Liver (tissue), 3 donors: Measurements from ENCODE around the gene GCH1.

Source experiments
- JUND ChIP-seq, 2 donors: IDR thresholded peaks; 2 replicates each; pipeline ENCODE4 v1.6.1; 2016; ENCODE audit warnings: antibody characterized with exemption in 2 of 2
- SP1 ChIP-seq: IDR thresholded peaks from 2 replicates; pipeline ENCODE4 v1.6.1; 2018; ENCODE audit warnings: antibody characterized with exemption, mild to moderate bottlenecking
- YY1 ChIP-seq: IDR thresholded peaks from 2 replicates; pipeline ENCODE4 v1.6.1; 2016; ENCODE audit warnings: antibody characterized with exemption, mild to moderate bottlenecking
- TF ChIP-seq, protein P1 (sequence below): fragments of 150-350 bp; IDR thresholded peaks from 2 replicates; pipeline ENCODE4 v1.5.1; 2017; ENCODE audit warnings: improper control_type of control experiment, low read depth, low read length; ENCODE audit not compliant: missing input control
- TF ChIP-seq, protein P2 (sequence below): IDR thresholded peaks from 2 replicates; pipeline ENCODE4 v1.6.1; 2016; ENCODE audit warnings: antibody characterized with exemption
- TF ChIP-seq, protein P3 (sequence below): IDR thresholded peaks from 2 replicates; pipeline ENCODE4 v1.6.1; 2016; ENCODE audit warnings: antibody characterized with exemption
- donor health status: healthy.
- donor health status: healthy.

DNA sequence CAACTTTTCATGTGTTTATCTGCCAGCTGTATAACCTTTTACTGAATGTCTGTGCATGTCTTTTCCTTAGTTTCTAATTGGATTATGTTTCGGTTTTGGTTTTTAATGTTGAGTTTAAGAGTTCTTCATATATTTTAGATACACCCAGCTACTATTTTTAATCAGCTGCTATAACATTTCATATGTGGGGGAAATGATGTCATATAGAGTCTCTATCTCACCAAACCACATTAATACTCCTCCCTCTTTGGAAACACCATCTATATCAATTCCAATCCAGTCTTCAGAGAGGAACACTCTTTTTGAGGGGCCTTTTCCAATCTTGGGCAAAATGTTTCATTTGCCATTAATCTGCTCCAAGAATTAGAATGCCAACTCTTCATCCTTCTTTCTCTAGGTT, 28.5 kb upstream of the GCH1 start:
- TF ChIP-seq SP1 (no peak), JUND (IDR thresholded peaks at IDR 0.05) (no peak), YY1 (no peak)
- TF ChIP-seq, protein P1, sequence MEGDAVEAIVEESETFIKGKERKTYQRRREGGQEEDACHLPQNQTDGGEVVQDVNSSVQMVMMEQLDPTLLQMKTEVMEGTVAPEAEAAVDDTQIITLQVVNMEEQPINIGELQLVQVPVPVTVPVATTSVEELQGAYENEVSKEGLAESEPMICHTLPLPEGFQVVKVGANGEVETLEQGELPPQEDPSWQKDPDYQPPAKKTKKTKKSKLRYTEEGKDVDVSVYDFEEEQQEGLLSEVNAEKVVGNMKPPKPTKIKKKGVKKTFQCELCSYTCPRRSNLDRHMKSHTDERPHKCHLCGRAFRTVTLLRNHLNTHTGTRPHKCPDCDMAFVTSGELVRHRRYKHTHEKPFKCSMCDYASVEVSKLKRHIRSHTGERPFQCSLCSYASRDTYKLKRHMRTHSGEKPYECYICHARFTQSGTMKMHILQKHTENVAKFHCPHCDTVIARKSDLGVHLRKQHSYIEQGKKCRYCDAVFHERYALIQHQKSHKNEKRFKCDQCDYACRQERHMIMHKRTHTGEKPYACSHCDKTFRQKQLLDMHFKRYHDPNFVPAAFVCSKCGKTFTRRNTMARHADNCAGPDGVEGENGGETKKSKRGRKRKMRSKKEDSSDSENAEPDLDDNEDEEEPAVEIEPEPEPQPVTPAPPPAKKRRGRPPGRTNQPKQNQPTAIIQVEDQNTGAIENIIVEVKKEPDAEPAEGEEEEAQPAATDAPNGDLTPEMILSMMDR: no peak
- TF ChIP-seq, protein P2, sequence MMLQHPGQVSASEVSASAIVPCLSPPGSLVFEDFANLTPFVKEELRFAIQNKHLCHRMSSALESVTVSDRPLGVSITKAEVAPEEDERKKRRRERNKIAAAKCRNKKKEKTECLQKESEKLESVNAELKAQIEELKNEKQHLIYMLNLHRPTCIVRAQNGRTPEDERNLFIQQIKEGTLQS: no peak
- TF ChIP-seq, protein P3, sequence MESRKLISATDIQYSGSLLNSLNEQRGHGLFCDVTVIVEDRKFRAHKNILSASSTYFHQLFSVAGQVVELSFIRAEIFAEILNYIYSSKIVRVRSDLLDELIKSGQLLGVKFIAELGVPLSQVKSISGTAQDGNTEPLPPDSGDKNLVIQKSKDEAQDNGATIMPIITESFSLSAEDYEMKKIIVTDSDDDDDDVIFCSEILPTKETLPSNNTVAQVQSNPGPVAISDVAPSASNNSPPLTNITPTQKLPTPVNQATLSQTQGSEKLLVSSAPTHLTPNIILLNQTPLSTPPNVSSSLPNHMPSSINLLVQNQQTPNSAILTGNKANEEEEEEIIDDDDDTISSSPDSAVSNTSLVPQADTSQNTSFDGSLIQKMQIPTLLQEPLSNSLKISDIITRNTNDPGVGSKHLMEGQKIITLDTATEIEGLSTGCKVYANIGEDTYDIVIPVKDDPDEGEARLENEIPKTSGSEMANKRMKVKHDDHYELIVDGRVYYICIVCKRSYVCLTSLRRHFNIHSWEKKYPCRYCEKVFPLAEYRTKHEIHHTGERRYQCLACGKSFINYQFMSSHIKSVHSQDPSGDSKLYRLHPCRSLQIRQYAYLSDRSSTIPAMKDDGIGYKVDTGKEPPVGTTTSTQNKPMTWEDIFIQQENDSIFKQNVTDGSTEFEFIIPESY: no peak
